Hindlimb muscle (tissue), 1 donor: ENCODE measurements around the gene BTG2. TPM values are rescaled to one million over a fixed set of nuclear protein-coding genes. Genes with fewer than 3 reads are reported as not detected.
A peak's percentile ranks its signal among the peaks of the same experiment; 100 is the strongest.
"Not testable (repeated sequence)": the region's sequence is repeated elsewhere in the genome, so short reads cannot be mapped to it uniquely, and the experiment has no call there.

Source experiments
- DNase-seq: peaks from one replicate; pipeline ENCODE4 v3.0.0-alpha.2; 2013
- polyA plus RNA-seq: library from polyadenylated mRNA; unstranded; fragments of 120-200 nt; gene quantifications from one replicate; pipeline ENCODE4 v1.2.1, GENCODE V29; 2013; ENCODE audit not compliant: insufficient read length

BTG2 gene
- polyA plus RNA-seq, 1 donor, result 84.9 TPM

DNA sequence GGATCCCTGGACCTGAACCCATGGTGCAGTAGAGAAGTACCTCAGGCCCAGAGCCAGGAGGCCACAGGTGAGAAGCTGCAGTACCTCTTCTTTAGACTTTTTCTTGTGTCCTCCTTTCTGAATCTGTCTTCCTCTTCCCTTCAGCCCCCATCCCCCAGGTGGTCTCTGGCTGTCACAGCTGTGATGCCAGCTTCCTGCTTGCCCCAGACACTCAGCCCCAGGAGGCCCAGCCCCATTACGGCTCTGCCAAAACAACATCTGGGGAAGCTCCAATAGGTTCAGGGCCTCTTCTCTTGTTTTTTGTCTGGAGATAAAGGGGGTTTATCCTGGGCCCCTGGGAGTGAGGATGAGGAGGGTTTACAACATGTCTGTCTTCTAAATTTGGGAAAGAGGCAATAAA is 9.5 kb upstream of the BTG2 start:
- no peak for DNase-seq

DNA sequence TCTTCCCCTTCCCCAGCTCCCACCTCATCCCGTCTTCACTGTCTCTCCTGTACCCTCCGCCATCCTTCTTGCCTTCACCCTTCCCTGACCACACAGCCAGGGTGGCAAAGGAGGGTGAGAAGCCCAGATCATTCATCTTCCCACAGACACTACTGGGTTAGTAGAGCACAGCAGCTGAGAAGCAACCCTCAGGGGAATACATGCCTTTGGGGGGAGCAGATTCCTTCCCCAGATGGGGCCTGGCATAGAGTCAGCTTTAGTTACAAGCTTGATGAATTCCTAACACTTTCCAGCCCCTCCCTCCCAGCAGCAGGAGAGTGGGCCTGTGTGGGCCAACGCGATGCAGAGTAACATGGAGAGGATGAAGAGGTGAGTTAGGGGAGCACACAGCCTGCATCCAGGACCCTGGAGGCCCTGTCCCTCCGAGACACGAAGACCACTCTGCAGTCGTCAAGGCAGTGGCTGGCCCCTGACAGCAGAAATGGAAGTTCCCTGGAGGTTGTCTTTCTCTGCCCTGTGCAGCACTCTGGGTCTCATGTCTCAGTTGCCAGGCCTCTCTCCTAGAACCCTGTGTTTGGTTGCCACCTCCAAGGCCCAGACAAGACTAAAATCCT is 8.8 kb upstream of the BTG2 start:
- no peak for DNase-seq

DNA sequence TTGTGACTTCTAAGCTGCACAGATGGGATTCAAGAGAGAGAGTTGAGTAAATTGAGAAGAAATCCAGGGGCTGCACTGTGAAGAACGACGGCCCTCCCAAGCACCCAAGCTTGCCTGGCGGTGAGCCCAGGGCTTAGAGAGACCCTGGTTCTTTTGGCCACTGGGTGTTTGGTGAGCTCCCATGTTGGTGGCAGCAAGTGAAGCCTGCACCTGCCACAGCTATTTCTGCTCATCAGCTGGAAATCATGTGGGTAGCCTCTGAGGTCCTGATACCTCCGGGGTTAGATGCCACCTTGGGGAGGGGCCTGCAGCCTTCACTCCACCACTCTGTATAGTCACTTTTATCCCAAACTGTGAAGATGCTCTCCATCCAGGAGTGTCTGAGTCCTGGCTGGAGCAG is 6.2 kb upstream of the BTG2 start:
- DNase-seq, result no peak

DNA sequence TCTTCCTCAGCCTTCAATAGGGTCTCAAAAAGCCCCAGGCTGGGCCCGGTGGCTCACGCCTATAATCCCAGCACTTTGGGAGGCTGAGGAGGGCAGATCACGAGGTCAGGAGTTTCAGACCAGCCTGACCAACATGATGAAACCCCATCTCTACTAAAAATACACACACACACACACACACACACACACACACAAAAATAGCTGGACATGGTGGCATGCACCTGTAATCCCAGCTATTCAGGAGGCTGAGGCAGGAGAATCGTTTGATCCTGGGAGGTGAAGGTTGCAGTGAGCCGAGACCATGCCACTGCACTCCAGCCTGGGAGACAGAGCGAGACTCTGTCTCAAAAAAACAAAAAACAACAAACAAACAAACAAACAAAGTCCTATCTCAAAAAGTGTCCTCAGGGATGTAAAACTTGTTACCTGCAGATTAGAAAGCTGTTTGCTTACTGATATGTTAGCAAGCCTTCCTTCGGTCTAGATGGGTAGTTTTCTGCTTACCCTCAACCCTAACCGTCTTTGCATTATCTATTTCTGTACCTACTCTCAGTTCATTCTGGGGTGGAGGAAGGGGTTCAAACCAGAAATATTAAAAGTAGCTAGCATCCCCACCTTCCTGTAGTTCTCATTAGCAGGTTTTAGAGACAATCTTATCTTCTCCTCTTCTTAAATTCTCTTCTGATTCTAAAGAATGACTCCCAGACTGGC is 5.4 kb upstream of the BTG2 start:
- DNase-seq, result not testable (repeated sequence)

DNA sequence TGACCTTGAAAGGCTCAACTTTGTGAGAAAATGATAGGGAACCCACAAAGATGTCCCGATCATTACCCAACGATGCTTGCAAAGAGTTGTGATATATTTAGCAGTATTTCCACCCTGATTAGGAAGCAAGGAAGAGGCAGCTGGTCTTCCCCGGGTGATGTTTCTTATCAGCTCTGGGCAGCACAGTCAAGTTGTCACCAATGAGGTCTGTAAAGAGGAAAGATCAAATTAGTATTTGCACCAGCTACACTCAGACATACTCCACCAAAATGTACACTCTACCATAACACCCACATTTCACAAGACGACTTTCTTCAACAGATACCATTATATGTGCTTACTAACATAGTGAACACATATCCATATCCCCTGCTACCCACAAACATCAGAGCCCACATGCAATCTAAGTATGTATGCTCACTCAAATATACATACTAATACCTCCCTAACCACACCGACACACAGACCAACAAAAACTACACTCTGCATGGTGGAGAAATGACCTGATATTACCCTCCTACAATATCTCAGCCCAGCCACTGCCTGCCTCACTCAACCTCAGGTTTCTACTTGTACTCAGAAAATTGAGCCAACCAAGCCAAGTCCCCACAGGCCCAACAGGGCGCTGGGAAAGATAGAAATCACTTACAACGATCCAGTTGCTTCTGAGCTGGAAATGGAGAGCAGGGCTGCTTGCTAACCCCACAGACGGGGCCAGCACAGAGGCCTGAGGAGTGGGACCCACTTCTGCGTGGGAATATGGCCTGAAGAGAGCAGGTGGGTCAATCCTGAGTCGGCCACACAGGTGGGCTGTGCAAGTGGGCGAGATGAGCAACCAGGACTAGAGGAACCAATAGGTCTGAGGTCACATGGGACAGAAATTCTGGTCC is 4.6 kb upstream of the BTG2 start:
- no peak for DNase-seq

DNA sequence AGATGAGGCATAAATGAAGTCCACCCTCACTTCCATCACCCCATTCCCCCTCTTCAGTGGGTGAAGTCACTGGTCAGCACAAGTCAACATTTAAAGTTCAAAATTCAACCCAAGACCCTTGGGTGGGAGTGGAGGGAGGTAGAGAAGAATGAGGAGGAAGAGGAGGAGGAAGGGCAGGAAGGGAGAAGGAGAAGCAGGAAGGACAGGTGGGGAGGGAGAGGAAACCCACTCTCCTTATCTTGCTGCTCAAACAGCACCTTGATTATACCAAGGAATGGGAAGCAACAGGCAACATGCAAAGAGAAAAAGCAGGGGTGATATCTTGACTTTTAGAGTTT is 4.0 kb upstream of the BTG2 start:
- DNase-seq, result no peak

DNA sequence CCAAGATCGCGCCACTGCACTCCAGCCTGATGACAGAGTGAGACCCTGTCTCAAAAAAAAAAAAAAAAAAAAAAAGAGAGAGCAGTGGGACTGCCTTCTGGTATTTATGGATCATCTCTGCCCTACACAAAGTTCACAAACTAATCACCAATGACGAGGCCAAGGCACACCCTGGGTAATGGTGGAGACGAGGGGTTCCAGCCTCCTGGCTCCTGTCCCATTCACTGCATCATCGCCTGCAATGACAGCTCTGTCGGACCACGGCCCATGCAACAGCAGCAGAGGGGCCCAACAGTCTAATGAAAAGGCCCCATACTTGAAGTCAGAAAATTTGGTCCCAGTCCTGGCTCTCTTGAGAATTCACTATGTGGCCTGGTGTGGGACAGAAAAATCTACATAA is 2.9 kb upstream of the BTG2 start:
- DNase-seq, result no peak

DNA sequence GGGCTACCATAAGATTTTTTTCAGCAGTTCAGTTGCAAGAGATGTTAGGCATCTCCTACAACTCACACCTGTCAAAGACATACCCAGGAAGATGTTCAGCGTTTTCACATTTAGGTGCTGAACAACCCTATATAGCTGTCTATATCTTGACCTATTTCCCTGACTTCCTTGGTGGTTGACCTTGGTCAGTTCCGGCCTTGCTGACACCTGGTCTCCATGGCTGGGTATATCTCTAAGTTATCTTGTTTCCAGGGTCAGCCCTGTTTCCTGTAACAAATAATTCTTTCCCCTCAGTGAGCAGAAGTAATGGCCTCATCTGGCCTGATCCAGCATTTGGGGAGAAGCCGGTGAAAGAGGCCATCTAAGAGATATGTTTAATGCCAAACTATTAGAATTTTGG is 2.4 kb upstream of the BTG2 start:
- DNase-seq, result no peak

DNA sequence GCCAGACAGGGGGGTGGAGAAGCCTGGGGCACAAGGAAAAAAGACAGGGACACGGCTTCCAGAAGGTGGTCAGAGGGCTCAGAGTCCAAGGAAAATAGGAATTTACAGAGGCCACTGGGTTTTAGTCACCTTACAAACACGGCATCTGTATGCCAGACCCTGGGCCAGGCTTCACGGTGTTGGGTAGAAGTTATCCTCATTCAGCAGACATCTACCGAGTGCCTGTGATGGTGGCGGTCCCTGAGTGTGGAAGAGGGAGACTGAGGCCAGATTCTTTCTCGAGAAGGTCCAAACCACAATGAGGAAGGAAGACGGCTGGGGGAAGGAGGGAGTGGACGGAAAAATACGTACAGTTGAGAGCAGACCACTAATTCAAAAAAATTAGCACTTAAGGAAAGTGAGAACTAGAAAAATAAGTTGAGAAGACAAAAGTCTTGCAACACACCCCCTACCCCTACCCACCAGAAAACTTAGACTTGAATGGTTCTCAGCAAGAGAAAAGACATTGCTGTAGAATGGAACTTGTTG is 864 bp upstream of the BTG2 start:
- DNase-seq, result no peak

DNA sequence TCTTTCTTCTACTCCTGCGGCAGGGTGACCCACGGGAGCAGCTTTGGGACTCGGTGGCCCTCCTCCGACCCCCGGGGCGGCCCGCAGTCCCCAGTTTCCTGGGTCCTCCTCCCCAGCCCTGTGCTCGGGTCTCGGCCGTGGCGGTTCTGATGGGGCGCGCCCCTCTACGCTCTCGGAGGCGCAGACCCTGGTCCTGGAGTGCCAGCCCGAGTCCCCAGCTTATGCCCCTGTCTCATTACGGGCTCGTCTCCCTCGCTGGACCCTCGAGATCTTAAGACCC is 430 bp downstream of the BTG2 start:
- no peak for DNase-seq

DNA sequence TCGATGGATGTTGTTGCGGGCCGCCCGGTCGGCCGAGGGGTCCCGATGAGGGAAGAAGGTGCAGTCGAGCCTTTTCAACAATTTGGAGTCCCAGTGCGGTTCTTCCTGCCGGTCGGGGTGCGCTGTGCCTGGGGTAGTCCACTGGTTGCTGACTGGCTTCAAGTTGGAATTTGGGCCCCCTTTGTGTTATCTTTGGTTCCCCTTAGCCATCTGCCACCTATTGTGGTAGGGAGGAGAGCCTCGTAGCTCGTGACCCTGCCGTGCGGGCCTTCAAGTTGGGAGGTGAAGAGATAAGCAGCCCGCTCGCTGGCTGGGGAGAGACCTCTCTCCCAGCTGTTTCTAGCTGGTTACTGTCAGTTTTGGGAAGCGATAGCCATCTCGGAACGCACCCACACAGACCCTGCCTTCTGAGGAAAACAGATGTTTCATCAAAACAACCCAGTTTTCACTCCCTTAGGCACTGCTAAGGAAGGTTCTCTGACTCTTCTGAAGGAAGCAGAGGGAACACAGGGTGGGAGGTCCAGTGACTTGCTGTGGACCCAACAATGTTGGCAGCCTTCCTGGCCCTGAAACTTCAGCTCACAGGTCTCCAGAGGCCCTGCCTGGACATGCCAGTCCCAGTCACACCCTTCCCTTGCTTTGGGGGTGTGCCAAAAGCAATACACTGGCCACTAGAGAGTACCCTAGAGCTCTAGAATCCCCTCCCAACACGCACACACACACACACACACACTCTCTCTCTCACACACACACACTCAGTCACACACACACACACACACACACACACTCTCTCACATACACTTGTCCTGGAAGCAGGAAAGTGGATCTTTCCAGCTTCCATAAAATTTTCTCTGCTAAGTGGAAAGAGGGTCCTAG is 1.0 kb downstream of the BTG2 start:
- DNase-seq, result peak; percentile 73

DNA sequence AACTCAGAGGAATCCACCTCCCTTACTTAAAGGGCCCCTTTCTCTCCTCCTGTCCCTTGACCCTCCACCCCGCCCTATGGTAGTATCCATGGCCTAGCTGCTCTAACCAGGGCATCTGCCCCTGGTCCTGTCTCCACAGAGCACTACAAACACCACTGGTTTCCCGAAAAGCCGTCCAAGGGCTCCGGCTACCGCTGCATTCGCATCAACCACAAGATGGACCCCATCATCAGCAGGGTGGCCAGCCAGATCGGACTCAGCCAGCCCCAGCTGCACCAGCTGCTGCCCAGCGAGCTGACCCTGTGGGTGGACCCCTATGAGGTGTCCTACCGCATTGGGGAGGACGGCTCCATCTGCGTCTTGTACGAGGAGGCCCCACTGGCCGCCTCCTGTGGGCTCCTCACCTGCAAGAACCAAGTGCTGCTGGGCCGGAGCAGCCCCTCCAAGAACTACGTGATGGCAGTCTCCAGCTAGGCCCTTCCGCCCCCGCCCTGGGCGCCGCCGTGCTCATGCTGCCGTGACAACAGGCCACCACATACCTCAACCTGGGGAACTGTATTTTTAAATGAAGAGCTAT is 1.7 kb downstream of the BTG2 start:
- DNase-seq, result no peak

DNA sequence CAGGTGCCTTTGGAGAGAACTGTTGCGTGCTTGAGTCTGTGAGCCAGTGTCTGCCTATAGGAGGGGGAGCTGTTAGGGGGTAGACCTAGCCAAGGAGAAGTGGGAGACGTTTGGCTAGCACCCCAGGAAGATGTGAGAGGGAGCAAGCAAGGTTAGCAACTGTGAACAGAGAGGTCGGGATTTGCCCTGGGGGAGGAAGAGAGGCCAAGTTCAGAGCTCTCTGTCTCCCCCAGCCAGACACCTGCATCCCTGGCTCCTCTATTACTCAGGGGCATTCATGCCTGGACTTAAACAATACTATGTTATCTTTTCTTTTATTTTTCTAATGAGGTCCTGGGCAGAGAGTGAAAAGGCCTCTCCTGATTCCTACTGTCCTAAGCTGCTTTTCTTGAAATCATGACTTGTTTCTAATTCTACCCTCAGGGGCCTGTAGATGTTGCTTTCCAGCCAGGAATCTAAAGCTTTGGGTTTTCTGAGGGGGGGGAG is 2.4 kb downstream of the BTG2 start:
- no peak for DNase-seq

DNA sequence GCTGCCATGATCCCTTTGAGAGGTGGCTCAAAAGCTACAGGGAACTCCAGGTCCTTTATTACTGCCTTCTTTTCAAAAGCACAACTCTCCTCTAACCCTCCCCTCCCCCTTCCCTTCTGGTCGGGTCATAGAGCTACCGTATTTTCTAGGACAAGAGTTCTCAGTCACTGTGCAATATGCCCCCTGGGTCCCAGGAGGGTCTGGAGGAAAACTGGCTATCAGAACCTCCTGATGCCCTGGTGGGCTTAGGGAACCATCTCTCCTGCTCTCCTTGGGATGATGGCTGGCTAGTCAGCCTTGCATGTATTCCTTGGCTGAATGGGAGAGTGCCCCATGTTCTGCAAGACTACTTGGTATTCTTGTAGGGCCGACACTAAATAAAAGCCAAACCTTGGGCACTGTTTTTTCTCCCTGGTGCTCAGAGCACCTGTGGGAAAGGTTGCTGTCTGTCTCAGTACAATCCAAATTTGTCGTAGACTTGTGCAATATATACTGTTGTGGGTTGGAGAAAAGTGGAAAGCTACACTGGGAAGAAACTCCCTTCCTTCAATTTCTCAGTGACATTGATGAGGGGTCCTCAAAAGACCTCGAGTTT is 3.1 kb downstream of the BTG2 start:
- no peak for DNase-seq

DNA sequence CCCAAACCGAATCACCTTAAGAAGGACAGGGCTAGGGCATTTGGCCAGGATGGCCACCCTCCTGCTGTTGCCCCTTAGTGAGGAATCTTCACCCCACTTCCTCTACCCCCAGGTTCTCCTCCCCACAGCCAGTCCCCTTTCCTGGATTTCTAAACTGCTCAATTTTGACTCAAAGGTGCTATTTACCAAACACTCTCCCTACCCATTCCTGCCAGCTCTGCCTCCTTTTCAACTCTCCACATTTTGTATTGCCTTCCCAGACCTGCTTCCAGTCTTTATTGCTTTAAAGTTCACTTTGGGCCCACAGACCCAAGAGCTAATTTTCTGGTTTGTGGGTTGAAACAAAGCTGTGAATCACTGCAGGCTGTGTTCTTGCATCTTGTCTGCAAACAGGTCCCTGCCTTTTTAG is 3.6 kb downstream of the BTG2 start:
- DNase-seq, result no peak

DNA sequence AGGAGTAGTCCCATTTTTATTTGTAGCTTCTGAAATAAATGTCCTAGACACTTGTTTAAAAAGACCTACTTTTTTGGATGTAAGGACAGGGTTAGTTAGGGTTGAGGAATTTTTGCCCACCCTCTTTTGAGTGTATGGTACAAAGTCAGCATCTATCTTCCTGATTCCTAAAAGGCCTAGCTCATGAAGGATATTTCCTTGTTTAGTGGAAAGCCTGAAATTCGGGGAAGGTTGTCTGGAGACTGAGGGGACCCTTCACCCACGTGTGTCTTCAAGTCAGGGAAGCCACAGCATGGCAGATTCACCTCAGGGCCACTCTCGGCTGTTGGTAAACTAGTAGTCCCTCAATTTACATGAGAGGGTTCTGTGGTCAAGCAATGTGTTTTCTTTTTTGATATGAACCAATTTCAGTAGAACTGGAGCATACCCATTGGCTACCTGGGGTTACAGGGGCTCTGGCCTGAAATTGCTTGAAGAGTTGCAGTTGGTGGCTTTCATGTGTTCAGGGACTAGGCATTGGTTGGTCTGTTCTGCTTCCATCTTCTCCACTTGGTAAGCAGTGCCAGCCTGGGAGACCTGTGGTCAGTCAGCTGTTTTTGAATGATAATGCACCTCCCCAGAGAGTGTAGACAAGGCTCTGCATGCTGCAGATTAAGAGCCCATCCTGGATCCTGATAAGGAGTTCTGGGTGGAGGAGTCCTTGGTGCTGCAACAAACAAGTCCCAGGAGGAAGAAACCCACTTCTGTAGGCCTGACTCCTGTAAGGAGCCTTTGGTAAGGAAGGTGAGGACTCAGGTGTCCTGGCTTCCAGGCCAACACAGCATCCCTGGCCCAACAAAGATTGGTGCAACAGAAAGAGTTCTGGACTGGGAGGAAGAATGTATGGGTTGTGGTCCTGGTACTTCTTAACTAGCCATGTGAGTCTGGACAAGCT is 6.3 kb downstream of the BTG2 start:
- no peak for DNase-seq

DNA sequence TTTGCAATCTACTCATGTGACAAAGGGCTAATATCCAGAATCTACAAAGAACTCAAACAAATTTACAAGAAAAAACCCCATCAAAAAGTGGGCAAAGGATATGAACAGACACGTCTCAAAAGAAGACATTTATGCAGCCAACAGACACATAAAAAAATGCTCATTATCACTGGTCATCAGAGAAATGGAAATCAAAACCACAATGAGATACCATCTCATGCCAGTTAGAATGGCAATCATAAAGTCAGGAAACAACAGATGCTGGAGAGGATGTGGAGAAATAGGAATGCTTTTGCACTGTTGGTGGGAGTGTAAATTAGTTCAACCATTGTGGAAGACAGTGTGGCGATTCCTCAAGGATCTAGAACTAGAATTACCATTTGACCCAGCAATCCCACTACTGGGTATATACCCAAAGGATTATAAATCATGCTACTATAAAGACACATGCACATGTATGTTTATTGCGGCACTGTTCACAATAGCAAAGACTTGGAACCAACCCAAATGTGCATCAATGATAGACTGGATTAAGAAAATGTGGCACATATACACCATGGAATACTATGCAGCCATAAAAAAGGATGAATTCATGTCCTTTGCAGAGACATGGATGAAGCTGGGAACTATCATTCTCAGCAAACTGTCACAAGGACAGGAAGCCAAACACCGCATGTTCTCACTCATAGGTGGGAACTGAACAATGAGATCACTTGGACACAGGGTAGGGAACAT is 8.9 kb downstream of the BTG2 start:
- not testable (repeated sequence) for DNase-seq

DNA sequence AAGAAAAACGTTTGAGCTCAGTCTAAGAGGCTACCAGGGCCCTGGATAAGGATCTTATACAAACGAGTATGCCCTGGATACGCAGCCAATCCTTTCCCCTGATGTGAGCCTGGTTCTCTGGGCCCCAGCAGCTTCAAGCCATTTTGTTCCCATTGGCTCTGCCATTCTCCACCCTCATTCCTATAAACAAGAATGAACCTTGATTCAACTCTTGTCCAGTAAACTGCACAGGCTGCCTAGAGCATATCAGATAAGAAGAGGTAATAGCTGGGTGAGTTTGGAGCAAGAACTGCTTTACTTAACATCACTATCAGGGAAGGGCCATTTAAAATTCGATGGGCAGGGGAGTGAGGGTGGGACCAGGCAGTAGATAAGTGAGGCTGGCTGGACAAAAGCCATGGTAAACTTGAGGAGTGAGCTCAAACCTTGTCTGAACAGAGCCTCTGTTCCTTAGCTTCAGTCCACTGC is 11.3 kb downstream of the BTG2 start:
- DNase-seq, result no peak

DNA sequence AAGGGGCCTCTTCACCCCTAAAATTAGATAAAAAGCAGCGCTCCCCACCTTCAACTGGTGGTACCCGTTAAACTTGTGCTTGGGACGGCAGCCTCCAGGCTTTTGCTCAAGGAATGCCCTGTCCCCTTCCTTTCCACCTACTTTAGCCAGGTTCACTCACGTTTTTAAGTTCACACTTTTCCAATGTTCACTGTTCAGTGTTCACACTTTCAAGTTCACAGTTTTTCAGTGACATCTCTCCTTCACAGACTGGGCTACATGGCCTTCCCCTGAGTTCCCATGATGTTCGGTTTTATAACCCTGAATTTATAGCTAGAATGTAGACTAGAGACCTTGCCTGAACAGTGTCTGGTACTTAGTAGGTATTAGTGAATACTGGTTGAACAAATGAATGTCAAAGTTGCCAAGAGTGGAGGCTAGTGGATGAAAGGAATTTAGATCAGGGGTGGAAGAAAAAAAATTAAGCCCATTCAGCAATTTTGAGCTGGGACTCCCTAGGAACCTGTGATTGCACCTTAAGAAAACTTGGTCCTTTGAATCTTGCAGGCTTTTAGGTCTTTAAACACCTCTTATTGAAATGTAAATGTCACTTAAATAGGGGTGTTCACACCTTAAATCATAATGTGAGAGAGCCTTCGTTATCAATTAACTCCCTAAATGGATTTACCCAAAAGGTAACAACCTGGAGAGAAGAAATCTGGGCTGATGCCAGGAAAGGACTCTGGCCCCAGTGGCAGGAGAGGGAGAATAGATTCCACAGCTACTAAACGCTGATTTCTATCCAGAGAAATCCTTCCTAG is 12.3 kb downstream of the BTG2 start:
- DNase-seq, result no peak
